Measurements from ENCODE around the gene SSUH2. TPM values are rescaled to one million over a fixed set of nuclear protein-coding genes. Genes with fewer than 3 reads are reported as not detected.
A peak's percentile ranks its signal among the peaks of the same experiment; 100 is the strongest.

Gene SSUH2
- total RNA-seq, 4 donors from 2014 or later = 0.42 to 0.44 TPM; not detected in 2

DNA sequence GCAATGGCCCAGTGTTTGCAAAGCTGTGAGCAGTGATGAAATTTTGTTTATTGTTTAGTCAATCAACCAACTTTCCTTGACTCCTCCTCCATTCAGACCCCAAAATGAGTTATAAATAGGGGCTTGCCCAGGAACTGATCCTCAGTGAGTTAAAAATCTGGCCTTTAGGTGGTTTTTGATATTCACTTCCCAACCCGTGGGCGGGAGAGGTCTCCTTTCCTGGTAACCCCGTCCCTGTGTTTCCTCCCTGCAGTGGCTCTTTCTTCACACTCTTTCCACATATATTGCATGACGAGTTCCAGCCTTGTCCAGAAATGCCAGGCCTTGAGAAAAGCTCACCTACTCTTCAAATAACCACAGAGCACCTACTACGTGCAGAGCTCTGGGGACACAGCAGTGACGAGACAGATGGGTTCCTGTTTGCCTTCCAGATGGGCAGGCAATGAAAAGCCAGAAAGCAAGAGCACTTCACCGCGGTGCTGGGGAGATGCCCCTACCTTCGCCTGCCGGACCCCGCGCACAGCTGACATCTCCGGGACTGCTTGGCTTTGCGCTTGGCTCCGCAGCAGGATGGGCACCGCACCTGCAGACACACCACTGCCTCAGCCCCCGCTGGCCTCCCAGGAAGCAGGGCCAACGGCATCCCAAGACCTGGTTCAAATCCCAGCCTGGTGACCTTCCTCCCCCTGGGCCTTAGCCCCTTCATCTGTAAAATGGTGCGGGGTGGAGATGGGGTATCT is 17.2 kb downstream of the SSUH2 start:
- no peaks in the 10 kb centered on the region for H3K36me3 ChIP-seq
- 79 to 85% methylated on average over 17 to 19 of the region's 19 CpGs for WGBS, 2 donors
- TF ChIP-seq, protein P1, sequence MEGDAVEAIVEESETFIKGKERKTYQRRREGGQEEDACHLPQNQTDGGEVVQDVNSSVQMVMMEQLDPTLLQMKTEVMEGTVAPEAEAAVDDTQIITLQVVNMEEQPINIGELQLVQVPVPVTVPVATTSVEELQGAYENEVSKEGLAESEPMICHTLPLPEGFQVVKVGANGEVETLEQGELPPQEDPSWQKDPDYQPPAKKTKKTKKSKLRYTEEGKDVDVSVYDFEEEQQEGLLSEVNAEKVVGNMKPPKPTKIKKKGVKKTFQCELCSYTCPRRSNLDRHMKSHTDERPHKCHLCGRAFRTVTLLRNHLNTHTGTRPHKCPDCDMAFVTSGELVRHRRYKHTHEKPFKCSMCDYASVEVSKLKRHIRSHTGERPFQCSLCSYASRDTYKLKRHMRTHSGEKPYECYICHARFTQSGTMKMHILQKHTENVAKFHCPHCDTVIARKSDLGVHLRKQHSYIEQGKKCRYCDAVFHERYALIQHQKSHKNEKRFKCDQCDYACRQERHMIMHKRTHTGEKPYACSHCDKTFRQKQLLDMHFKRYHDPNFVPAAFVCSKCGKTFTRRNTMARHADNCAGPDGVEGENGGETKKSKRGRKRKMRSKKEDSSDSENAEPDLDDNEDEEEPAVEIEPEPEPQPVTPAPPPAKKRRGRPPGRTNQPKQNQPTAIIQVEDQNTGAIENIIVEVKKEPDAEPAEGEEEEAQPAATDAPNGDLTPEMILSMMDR (IDR thresholded peaks at IDR 0.05) = no peak
- TF ChIP-seq POLR2A (IDR thresholded peaks at IDR 0.05) (no peak), EP300 (IDR thresholded peaks at IDR 0.05) (no peak)
- H3K9me3 ChIP-seq = no peaks in the 10 kb centered on the region
- no peaks in the 10 kb centered on the region for H3K27me3 ChIP-seq
- H3K27ac ChIP-seq = no peak overlapping the region
- no peak overlapping the region for H3K4me3 ChIP-seq
- H3K4me1 ChIP-seq = peaks cover 0 to 12% (median 0%) of the 10 kb centered on the region in 4 donors
- DNase-seq (ENCODE audit: low spot score in 2 of 2) = no peak

DNA sequence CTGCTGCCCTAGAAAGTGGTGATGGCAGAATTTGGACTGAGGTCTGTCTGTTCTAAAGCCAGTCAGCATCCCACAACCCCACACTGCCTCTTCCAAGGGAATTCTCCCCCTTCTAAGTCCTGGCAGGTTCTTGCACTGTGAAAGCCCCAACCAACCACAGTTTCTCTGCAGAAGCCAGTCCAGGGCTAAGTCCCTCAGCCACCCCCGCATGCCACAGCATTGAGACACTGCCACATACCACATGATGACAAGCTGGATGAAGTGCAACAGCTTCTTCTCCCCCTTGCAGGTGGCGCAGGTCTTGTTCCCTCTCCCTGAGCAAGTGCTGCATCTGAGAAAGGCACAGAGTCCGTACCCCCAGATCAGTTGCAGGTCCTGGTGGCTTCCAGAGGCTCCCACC is 18.6 kb downstream of the SSUH2 start:
- H3K9me3 ChIP-seq = no peaks in the 10 kb centered on the region
- H3K4me1 ChIP-seq = peaks cover 0 to 18% (median 0%) of the 10 kb centered on the region in 4 donors
- no peaks in the 10 kb centered on the region for H3K27me3 ChIP-seq
- no peak for TF ChIP-seq EP300 (IDR thresholded peaks at IDR 0.05)
- TF ChIP-seq, protein P1 (IDR thresholded peaks at IDR 0.05) = no peak
- TF ChIP-seq POLR2A (IDR thresholded peaks at IDR 0.05) = no peak
- WGBS, 2 donors = 87 to 89% methylated on average over 3 of the region's 3 CpGs
- no peak overlapping the region for H3K27ac ChIP-seq
- no peak overlapping the region for H3K4me3 ChIP-seq
- H3K36me3 ChIP-seq = no peaks in the 10 kb centered on the region
- DNase-seq (ENCODE audit: low spot score in 2 of 2) = no peak

DNA sequence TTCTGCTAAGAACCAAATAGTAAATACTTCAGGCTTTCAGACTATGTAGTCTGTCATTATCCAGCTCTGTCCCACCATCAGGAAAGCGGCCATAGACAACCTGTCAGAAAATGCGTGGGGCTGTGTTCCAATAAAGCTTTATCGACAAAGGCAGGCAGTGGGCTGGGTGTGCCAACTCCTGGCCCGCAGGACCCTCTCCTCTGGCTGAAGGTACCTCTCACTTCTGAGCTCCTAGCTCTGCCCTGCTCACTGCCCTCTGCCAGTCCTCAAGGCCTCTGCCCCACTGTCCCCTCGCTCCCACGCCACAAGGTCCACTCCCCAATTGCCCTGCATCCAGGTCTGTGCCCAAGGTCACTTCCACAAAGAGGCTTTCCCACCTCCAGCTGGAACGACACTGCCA is 20.0 kb downstream of the SSUH2 start:
- WGBS, 2 donors = 95 to 98% methylated on average over 7 of the region's 7 CpGs
- Histone ChIP-seq H3K27me3 (no peaks in the 10 kb centered on the region), H3K36me3 (no peaks in the 10 kb centered on the region), H3K4me3 (no peak overlapping the region), H3K27ac (no peak overlapping the region), H3K9me3 (no peaks in the 10 kb centered on the region), H3K4me1 (peaks cover 0 to 18% (median 0%) of the 10 kb centered on the region in 4 donors)
- DNase-seq (ENCODE audit: low spot score in 2 of 2) = no peak
- TF ChIP-seq EP300 (IDR thresholded peaks at IDR 0.05) (no peak), POLR2A (IDR thresholded peaks at IDR 0.05) (no peak)
- TF ChIP-seq, protein P1 (IDR thresholded peaks at IDR 0.05) = no peak

DNA sequence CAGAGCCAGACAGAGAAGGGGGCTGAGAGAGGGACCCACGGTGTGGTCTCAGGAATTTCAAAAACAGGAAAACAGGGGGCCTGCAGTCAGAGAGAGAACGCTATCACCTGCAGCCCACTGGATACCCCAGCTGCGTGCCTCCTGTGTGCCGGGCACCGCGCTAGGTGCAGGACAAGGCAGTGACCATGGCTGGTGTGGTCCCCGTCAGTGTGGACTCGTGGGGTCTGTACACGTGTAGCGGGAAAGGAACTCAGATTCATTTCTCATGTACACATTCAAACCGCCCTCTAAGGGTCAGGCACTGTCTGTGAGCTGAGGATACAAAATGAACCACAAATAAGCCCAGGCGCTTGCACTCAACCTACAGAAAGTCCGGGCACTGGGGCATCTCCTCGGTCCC is 20.9 kb downstream of the SSUH2 start:
- H3K4me3 ChIP-seq = no peak overlapping the region
- H3K4me1 ChIP-seq = peaks cover 0 to 18% (median 0%) of the 10 kb centered on the region in 4 donors
- TF ChIP-seq, protein P1 (IDR thresholded peaks at IDR 0.05) = no peak
- no peak for TF ChIP-seq POLR2A (IDR thresholded peaks at IDR 0.05)
- DNase-seq (ENCODE audit: low spot score in 2 of 2) = no peak
- no peaks in the 10 kb centered on the region for H3K36me3 ChIP-seq
- no peaks in the 10 kb centered on the region for H3K27me3 ChIP-seq
- no peak overlapping the region for H3K27ac ChIP-seq
- 80 to 83% methylated on average over 6 to 14 of the region's 14 CpGs for WGBS, 2 donors
- H3K9me3 ChIP-seq = peaks cover 0 to 6% (median 0%) of the 10 kb centered on the region in 4 donors

DNA sequence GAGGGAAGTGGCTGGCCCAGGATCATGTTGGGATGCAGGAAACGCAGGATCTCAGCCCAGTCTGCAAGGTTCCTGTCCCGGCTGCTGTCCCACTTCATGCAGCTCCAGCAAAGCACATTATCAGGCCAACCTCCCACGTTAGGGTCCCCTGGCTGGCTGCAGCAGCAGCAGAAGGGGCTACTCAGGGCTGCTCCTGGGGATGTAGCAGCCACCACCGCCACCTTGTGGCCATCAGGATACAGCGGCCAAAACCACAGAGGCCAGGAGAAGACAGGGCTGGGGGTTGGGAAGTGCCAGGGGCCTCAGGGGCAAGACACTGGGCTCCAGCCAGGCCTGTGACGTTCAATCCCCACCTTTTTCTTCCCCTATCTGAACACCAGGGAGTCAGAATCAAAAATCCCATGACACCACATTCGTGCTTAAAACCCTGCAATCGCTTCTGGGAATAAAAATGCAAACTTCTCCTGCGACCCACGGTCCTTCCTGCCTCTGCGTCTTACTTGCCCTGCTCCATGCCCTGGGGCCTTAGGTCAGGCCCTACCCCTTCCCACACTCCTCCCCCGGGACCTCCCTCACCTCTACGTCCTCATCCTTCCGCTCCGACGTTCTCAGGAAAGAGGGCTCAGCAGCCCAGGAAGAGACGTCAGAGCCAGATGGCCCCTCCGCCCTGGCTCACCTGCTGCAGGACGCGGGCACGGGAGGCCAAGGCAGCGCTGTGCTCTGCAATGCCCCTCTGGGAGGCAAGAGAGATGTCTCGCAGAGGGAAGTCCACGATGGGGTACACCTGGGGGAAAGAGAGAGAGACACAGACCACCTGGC is 21.5 kb downstream of the SSUH2 start:
- H3K4me1 ChIP-seq = peaks cover 0 to 18% (median 0%) of the 10 kb centered on the region in 4 donors
- 23 to 26% methylated on average over 24 of the region's 24 CpGs for WGBS, 2 donors
- DNase-seq (ENCODE audit: low spot score in 2 of 2) = peak; percentile 39 to 67
- H3K36me3 ChIP-seq = no peaks in the 10 kb centered on the region
- peaks cover 0 to 13% (median 0%) of the 10 kb centered on the region in 4 donors for H3K9me3 ChIP-seq
- TF ChIP-seq, protein P1 (IDR thresholded peaks at IDR 0.05) = peak; percentile 80 to 94 (median 85)
- no peak for TF ChIP-seq EP300 (IDR thresholded peaks at IDR 0.05)
- H3K27me3 ChIP-seq = no peaks in the 10 kb centered on the region
- H3K27ac ChIP-seq = no peak overlapping the region
- H3K4me3 ChIP-seq = peak overlapping the region in 1 of 4 donors; percentile 10

All from tibial nerve (tissue), 4 donors.